Liver (tissue), 9 donors: ENCODE results near the gene DESI1. TPM values are rescaled to one million over a fixed set of nuclear protein-coding genes. Genes with fewer than 3 reads are reported as not detected.

Experiments used
- DNase-seq: peaks from one replicate; pipeline ENCODE4 v3.0.0-alpha.2; 2017; ENCODE audit warnings: low spot score
- H3K27ac ChIP-seq, 2 donors: one replicate each; pipeline ENCODE4 v1.7.0; 2013; ENCODE audit warnings: inconsistent platforms in 2 of 2, low read length in 2 of 2, control low read depth in 1 of 2, low read depth in 1 of 2, mild to moderate bottlenecking in 1 of 2
- H3K27me3 ChIP-seq, 4 donors: one replicate each; pipeline versions ENCODE4 v1.6.1 to v1.7.0; 2013; ENCODE audit warnings: low read length in 3 of 4, inconsistent platforms in 1 of 4, mild to moderate bottlenecking in 1 of 4, moderate library complexity in 1 of 4; ENCODE audit not compliant: control insufficient read depth in 4 of 4, insufficient read depth in 4 of 4
- H3K36me3 ChIP-seq, 4 donors: one replicate each; pipeline versions ENCODE4 v1.6.1 to v1.7.0; 2013; ENCODE audit warnings: low read length in 3 of 4, mild to moderate bottlenecking in 3 of 4, low read depth in 1 of 4, moderate library complexity in 1 of 4; ENCODE audit not compliant: control insufficient read depth in 4 of 4, insufficient read depth in 3 of 4
- H3K4me1 ChIP-seq, 4 donors: one replicate each; pipeline versions ENCODE4 v1.6.1 to v1.7.0; 2013; ENCODE audit warnings: low read length in 3 of 4, mild to moderate bottlenecking in 3 of 4, moderate library complexity in 1 of 4; ENCODE audit not compliant: control insufficient read depth in 4 of 4, insufficient read depth in 4 of 4
- H3K4me3 ChIP-seq, 3 donors: one replicate each; pipeline versions ENCODE4 v1.6.1 to v1.7.0; 2013; ENCODE audit warnings: low read length in 3 of 3, control low read depth in 1 of 3, low read depth in 1 of 3, mild to moderate bottlenecking in 1 of 3
- H3K9ac ChIP-seq, 2 donors: one replicate each; pipeline ENCODE4 v1.7.0; 2013; ENCODE audit warnings: low read length in 2 of 2, mild to moderate bottlenecking in 2 of 2, moderate library complexity in 2 of 2, control low read depth in 1 of 2, low read depth in 1 of 2
- H3K9me3 ChIP-seq, 4 donors: one replicate each; pipeline versions ENCODE4 v1.6.1 to v1.7.0; 2013; ENCODE audit warnings: low read length in 3 of 4; ENCODE audit not compliant: control insufficient read depth in 4 of 4
- EGR1 ChIP-seq, 2 donors: IDR thresholded peaks; 2 replicates each; pipeline ENCODE4 v1.6.1; 2016 to 2018; ENCODE audit warnings: antibody characterized with exemption in 2 of 2, low read depth in 2 of 2
- FOXA1 ChIP-seq: IDR thresholded peaks from 2 replicates; pipeline ENCODE4 v1.6.1; 2016; ENCODE audit warnings: antibody characterized with exemption
- FOXA2 ChIP-seq: IDR thresholded peaks from 2 replicates; pipeline ENCODE4 v1.6.1; 2016; ENCODE audit warnings: antibody characterized with exemption
- GABPA ChIP-seq, 2 donors: IDR thresholded peaks in 1 of 2; conservative IDR thresholded peaks in 1 of 2; 2 replicates each; pipeline ENCODE4 v1.6.1; 2016; ENCODE audit warnings: antibody characterized with exemption in 2 of 2, mild to moderate bottlenecking in 1 of 2, moderate library complexity in 1 of 2
- HNF4A ChIP-seq, 2 donors: conservative IDR thresholded peaks; 2 replicates each; pipeline ENCODE4 v1.6.1; 2016; ENCODE audit warnings: antibody characterized with exemption in 2 of 2, mild to moderate bottlenecking in 2 of 2
- HNF4G ChIP-seq: IDR thresholded peaks from 2 replicates; pipeline ENCODE4 v1.6.1; 2016; ENCODE audit warnings: antibody characterized with exemption
- RAD21 ChIP-seq, 2 donors: IDR thresholded peaks; 2 replicates each; pipeline ENCODE4 v1.6.1; 2016; ENCODE audit warnings: antibody characterized with exemption in 2 of 2, mild to moderate bottlenecking in 2 of 2
- SP1 ChIP-seq: IDR thresholded peaks from 2 replicates; pipeline ENCODE4 v1.6.1; 2018; ENCODE audit warnings: antibody characterized with exemption, mild to moderate bottlenecking
- TAF1 ChIP-seq: conservative IDR thresholded peaks from 2 replicates; pipeline ENCODE4 v1.6.1; 2016; ENCODE audit warnings: antibody characterized with exemption, mild to moderate bottlenecking
- YY1 ChIP-seq: IDR thresholded peaks from 2 replicates; pipeline ENCODE4 v1.6.1; 2016; ENCODE audit warnings: antibody characterized with exemption, mild to moderate bottlenecking
- WGBS: extraction: QIAGEN DNeasy Blood & Tissue Kit; methylation state at CpG from one replicate; pipeline ENCODE4 v1.1.7; 2013; 5-methylcytosine and 5-hydroxymethylcytosine counted together
- polyA plus RNA-seq, 2 donors: library from polyadenylated mRNA; stranded (reverse) in 1 of 2; unstranded in 1 of 2; fragments of 200-250 nt in 1 of 2; fragments of >200 nt in 1 of 2; fragmentation: Nextera tagmentation in 1 of 2; extraction: Ambion mirVana in 1 of 2; gene quantifications; one replicate each; pipeline versions ENCODE4 v1.2.1 to v1.2.3, GENCODE V29; 2013 to 2015
- total RNA-seq, 2 donors: library from RNA; depleted of rRNA; stranded (reverse); fragments of >200 nt; gene quantifications; one replicate each; pipeline ENCODE4 v1.2.3, GENCODE V29; 2014
- TF ChIP-seq, protein P1 (sequence below): IDR thresholded peaks from 2 replicates; pipeline ENCODE4 v1.6.1; 2016; ENCODE audit warnings: antibody characterized with exemption
- TF ChIP-seq, protein P2 (sequence below): IDR thresholded peaks from 2 replicates; pipeline ENCODE4 v1.6.1; 2016; ENCODE audit warnings: antibody characterized with exemption
- TF ChIP-seq, protein P3 (sequence below): fragments of 150-350 bp; IDR thresholded peaks from 2 replicates; pipeline ENCODE4 v1.5.1; 2017; ENCODE audit warnings: improper control_type of control experiment, low read depth, low read length; ENCODE audit not compliant: missing input control
- TF ChIP-seq, protein P4 (sequence below): IDR thresholded peaks from 2 replicates; pipeline ENCODE4 v1.6.1; 2016; ENCODE audit warnings: antibody characterized with exemption, mild to moderate bottlenecking
- donor health status: healthy.
- donor health status: healthy.
- donor health status: healthy.
- donor health status: healthy.
- donor health status: healthy.

Gene DESI1
- total and polyA plus RNA-seq, 4 donors = 16.4 to 102 (median 40.6) TPM

DNA sequence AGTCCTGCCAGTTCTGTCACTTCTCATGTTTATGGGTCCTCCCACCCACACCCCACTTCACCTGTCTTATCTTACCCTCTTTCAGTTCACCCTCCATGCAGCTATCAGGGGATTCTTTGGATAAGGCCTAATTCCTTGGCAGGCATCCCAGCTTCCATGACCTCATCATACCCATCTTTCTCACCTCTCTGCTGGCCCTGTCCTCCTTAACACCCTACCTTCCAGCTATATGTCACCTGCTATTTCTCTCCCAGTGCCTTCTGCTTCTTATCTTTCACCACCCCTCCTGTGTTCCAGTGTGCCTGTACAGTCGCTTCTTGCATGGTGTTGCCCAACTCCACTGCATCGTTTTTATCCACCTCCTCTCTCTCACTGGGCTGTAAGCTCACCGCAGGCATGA, 39.6 kb upstream of the DESI1 start:
- no peaks in the 10 kb centered on the region for H3K4me1 ChIP-seq
- H3K27me3 ChIP-seq = no peaks in the 10 kb centered on the region
- TF ChIP-seq, protein P1, sequence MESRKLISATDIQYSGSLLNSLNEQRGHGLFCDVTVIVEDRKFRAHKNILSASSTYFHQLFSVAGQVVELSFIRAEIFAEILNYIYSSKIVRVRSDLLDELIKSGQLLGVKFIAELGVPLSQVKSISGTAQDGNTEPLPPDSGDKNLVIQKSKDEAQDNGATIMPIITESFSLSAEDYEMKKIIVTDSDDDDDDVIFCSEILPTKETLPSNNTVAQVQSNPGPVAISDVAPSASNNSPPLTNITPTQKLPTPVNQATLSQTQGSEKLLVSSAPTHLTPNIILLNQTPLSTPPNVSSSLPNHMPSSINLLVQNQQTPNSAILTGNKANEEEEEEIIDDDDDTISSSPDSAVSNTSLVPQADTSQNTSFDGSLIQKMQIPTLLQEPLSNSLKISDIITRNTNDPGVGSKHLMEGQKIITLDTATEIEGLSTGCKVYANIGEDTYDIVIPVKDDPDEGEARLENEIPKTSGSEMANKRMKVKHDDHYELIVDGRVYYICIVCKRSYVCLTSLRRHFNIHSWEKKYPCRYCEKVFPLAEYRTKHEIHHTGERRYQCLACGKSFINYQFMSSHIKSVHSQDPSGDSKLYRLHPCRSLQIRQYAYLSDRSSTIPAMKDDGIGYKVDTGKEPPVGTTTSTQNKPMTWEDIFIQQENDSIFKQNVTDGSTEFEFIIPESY = no peak
- TF ChIP-seq FOXA2 (no peak), YY1 (no peak), HNF4G (no peak), GABPA (IDR thresholded peaks at IDR 0.05 in 1 of 2, conservative IDR thresholded peaks at IDR 0.05 in 1 of 2) (no peak), TAF1 (no peak), FOXA1 (no peak), SP1 (no peak), EGR1 (IDR thresholded peaks at IDR 0.05; ENCODE audit: low read depth in 2 of 2) (no peak)
- TF ChIP-seq, protein P2, sequence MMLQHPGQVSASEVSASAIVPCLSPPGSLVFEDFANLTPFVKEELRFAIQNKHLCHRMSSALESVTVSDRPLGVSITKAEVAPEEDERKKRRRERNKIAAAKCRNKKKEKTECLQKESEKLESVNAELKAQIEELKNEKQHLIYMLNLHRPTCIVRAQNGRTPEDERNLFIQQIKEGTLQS = no peak
- TF ChIP-seq, protein P3, sequence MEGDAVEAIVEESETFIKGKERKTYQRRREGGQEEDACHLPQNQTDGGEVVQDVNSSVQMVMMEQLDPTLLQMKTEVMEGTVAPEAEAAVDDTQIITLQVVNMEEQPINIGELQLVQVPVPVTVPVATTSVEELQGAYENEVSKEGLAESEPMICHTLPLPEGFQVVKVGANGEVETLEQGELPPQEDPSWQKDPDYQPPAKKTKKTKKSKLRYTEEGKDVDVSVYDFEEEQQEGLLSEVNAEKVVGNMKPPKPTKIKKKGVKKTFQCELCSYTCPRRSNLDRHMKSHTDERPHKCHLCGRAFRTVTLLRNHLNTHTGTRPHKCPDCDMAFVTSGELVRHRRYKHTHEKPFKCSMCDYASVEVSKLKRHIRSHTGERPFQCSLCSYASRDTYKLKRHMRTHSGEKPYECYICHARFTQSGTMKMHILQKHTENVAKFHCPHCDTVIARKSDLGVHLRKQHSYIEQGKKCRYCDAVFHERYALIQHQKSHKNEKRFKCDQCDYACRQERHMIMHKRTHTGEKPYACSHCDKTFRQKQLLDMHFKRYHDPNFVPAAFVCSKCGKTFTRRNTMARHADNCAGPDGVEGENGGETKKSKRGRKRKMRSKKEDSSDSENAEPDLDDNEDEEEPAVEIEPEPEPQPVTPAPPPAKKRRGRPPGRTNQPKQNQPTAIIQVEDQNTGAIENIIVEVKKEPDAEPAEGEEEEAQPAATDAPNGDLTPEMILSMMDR = no peak
- no peak for DNase-seq
- peaks cover 18 to 79% (median 74%) of the 10 kb centered on the region in 4 donors for H3K36me3 ChIP-seq
- no peaks in the 10 kb centered on the region for H3K9me3 ChIP-seq
- H3K27ac ChIP-seq = no peak overlapping the region
- H3K9ac ChIP-seq = no peak overlapping the region
- H3K4me3 ChIP-seq = no peak overlapping the region
- whole genome bisulfite sequencing = 91% methylated on average over 3 of the region's 3 CpGs

DNA sequence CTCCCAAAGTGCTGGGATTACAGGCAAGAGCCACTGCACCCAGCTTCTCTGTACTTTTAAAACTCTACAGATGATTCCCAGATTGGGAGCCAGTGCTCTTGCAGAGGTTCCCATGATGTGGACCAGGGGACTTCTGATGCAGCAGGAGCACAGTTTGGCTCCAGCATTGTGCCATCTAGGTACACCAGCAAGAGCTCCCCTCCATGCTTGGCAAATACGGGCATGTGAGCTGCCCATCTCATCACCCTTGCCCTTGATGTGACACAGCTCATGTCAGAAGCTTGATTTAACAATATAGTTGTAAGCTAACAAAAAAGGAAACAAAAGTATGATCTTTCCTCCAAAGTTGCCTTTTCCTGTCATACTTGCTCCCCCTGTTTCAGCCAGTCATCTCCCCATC, 39.1 kb upstream of the DESI1 start:
- peaks cover 19 to 80% (median 76%) of the 10 kb centered on the region in 4 donors for H3K36me3 ChIP-seq
- no peaks in the 10 kb centered on the region for H3K9me3 ChIP-seq
- WGBS = 85% methylated on average over 1 of the region's 1 CpG
- H3K27me3 ChIP-seq = no peaks in the 10 kb centered on the region
- no peak overlapping the region for H3K4me3 ChIP-seq
- H3K9ac ChIP-seq = no peak overlapping the region
- no peak for TF ChIP-seq FOXA2
- TF ChIP-seq HNF4A (conservative IDR thresholded peaks at IDR 0.05) = no peak
- TF ChIP-seq FOXA1 = no peak
- TF ChIP-seq HNF4G = no peak
- TF ChIP-seq, protein P4, sequence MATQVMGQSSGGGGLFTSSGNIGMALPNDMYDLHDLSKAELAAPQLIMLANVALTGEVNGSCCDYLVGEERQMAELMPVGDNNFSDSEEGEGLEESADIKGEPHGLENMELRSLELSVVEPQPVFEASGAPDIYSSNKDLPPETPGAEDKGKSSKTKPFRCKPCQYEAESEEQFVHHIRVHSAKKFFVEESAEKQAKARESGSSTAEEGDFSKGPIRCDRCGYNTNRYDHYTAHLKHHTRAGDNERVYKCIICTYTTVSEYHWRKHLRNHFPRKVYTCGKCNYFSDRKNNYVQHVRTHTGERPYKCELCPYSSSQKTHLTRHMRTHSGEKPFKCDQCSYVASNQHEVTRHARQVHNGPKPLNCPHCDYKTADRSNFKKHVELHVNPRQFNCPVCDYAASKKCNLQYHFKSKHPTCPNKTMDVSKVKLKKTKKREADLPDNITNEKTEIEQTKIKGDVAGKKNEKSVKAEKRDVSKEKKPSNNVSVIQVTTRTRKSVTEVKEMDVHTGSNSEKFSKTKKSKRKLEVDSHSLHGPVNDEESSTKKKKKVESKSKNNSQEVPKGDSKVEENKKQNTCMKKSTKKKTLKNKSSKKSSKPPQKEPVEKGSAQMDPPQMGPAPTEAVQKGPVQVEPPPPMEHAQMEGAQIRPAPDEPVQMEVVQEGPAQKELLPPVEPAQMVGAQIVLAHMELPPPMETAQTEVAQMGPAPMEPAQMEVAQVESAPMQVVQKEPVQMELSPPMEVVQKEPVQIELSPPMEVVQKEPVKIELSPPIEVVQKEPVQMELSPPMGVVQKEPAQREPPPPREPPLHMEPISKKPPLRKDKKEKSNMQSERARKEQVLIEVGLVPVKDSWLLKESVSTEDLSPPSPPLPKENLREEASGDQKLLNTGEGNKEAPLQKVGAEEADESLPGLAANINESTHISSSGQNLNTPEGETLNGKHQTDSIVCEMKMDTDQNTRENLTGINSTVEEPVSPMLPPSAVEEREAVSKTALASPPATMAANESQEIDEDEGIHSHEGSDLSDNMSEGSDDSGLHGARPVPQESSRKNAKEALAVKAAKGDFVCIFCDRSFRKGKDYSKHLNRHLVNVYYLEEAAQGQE = no peak
- TF ChIP-seq, protein P3 = no peak
- TF ChIP-seq GABPA (IDR thresholded peaks at IDR 0.05 in 1 of 2, conservative IDR thresholded peaks at IDR 0.05 in 1 of 2) = no peak
- no peak for TF ChIP-seq YY1
- no peak for TF ChIP-seq RAD21 (IDR thresholded peaks at IDR 0.05)
- no peaks in the 10 kb centered on the region for H3K4me1 ChIP-seq
- H3K27ac ChIP-seq = no peak overlapping the region
- no peak for DNase-seq
